Embryonic facial prominence (tissue), 1 donor: ENCODE results near the gene DOCK3.
"Not testable (repeated sequence)": the region's sequence is repeated elsewhere in the genome, so short reads cannot be mapped to it uniquely, and the experiment has no call there.

Experiments used
- DNase-seq: peaks from one replicate; pipeline ENCODE4 v3.0.0-alpha.2; 2016; ENCODE audit errors: extremely low spot score

The DOCK3 gene

DNA sequence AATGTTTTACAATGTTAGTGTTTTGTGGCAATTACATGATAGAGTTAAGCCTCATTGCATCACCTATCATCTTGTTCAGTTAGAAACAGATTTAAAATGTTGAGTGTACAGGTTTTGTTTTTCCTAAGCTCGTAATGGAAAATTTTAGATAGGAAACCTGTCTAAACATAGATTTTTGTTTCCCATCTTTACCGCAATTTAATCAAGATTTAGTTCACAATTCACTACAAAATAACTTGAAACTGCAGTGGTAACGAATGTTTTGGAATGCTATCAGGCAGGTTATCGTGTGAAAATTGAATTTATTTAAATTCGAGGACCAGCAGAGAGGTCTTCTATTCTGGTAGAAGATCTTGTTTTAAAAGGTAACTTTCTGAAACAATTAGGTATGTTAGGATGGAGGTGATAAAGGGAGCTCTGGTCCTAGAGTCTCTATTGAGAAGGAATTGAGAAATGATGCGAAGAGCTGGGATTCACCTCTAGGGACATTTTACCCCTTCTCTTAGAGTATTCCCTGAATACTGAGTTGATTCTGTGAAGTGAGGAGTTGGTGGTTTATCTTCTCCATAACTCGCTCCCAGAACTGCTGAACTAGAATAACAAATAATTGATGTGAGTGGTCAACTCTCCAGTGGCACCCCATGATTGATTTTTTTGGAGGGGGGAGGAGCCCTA is 1.4 kb downstream of the DOCK3 start:
- DNase-seq = no peak

GRCh38 chr3:50687127-50687751 is 12.5 kb downstream of the DOCK3 start:
- no peak for DNase-seq

- no peak for DNase-seq
Measured at GRCh38 chr3:50687916-50688315, 13.2 kb downstream of the DOCK3 start.

- not testable (repeated sequence) for DNase-seq
Measured at GRCh38 chr3:50688602-50689001, 13.9 kb downstream of the DOCK3 start.

GRCh38 chr3:50689558-50689957 is 14.8 kb downstream of the DOCK3 start:
- no peak for DNase-seq

- DNase-seq = no peak
Measured at GRCh38 chr3:50695031-50695430, 20.3 kb downstream of the DOCK3 start.

GRCh38 chr3:50696276-50696675 is 21.5 kb downstream of the DOCK3 start:
- no peak for DNase-seq

DNA sequence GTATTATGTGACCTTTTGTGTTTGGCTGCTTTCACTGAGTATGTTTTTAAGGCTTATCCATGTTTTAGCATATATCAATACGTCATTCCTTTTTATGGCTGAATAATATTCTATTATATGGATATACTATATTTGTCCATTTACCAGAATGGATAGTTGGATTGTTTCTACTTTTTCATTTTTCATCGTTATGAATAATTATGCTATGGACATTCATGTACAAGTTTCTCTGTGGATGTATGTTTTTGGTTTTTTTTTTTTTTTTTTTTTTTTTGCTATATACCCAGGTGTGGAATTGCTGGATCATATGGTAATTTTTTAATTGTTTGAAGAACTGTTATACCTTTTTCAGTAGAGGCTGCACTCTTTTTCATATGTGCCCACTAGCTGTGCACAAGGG is 23.5 kb downstream of the DOCK3 start:
- no peak for DNase-seq

DNA sequence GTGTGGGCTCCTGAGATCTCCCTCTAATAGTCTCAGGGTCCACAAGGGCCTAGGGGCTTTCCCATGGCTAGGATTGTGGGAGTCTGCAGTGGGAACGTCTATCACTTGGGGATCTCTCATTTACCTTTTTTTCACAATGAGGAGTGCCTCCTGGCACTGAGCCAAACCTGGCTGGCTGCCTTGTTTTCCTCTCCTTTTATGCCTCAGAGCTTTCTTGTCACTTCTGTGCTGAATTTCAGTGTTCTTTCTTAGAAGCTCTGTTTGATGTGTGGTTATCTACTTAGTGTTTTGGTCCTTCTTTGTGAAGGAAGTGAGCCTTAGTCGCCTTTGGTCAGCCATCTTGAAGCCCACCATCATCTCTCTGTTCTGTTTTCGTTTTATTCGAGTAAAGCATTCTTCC is 33.9 kb downstream of the DOCK3 start:
- DNase-seq = no peak

- DNase-seq = no peak
Measured at GRCh38 chr3:50714946-50715345, 40.2 kb downstream of the DOCK3 start.

DNA sequence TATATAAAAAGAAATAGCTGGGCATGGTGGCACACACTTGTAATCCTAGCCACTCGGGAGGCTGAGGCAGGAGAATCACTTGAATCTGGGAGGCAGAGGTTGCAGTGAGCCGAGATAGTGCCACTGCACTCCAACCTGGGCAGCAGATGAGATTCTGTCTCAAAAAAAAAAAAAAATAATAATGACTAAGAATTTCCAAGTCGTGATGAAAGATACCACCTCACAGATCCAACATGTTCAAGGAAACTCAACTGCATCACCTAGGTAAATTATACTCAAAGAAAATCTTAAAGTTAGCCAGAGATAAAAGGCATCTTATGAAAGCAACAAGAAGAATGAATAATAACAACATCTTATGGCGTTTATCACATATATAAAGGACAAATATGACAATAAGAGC is 50.1 kb downstream of the DOCK3 start:
- no peak for DNase-seq

GRCh38 chr3:50734985-50735384 is 60.3 kb downstream of the DOCK3 start:
- no peak for DNase-seq

DNA sequence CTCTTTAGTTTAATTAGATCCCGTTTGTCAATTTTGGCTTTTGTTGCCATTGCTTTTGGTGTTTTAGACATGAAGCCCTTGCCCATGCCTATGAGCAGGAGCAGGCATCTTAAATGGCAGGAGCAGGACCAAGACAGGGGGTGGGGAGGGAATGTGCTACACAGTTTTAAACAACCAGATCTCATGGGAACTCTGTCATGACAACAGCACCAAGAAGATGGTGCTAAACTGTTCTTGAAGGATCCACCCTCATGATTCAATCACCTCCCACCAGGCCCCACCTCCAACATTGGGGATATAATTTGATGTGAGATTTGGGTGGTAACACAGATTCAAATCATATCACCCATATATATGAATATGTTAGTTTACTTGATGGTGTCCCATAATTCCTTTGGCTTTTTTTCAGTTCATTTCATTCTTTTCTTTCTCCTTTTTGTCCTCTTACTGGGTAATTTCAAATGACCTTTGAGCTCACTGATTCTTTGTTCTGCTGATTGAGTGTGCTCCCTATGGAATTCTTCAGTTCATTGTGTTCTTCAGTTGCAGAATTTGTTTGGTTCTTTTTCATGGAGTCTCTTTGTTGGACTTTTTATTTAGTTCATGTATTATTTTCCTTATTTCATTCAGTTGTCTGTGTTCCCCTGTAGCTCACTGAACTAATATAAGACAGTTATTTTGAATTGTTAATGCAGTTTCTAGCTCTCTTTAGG is 62.6 kb downstream of the DOCK3 start:
- DNase-seq = no peak

- no peak for DNase-seq
Measured at GRCh38 chr3:50737906-50738598, 63.3 kb downstream of the DOCK3 start.

- no peak for DNase-seq
Measured at GRCh38 chr3:50743643-50744042, 68.9 kb downstream of the DOCK3 start.

DNA sequence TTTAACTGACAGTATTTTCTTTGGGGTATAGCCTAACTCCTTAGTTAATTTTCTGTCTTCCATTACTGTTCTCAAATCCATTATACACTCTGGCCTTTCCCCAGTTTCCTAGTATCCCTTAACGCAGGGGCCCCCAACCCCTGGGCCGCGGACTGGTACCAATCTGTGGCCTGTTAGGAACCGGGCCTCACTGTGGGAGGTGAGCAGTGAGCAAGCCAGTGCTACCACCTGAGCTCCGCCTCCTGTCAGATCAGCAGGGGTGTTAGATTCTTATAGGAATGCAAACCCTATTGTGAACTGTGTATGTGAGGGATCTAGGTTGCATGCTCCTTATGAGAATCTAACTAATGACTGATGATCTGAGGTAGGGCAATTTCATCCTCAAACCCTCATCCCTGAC is 75.1 kb downstream of the DOCK3 start:
- no peak for DNase-seq

DNA sequence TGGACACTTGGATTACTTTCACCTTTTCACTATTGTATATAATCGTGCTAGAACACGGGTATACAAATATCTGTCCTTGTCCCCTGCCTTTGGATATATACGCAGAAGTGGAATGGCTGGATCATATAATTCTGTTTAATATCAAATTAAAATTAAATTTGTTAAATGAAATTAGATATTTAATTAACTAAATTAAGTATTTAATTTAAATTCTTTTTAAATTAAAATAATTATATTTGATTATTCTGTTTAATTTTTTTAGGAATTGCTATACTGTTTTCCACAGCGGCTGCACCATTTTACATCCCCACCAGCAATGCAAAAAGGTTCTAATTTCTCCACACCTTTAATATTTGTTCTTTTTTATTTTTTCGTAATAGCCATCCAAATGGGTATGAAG is 84.3 kb downstream of the DOCK3 start:
- DNase-seq = no peak

- no peak for DNase-seq
Measured at GRCh38 chr3:50777680-50778079, 103.0 kb downstream of the DOCK3 start.

DNA sequence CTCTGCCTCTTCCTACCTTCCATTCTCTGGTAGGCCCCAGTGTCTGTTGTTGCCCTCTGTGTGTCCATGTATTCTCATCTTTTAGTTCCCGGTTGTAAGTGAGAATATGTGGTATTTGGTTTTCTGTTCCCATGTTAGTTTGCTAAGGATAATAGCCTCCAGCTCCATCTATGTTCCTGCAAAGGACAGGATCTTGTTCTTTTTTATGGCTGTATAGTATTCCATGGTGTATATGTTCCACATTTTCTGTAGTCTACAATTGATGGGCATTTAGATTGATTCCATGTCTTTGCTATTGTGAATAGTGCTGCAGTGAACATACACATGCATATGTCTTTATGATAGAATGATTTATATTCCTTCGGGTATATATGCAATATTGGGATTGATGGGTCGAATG is 107.0 kb downstream of the DOCK3 start:
- DNase-seq = not testable (repeated sequence)

DNA sequence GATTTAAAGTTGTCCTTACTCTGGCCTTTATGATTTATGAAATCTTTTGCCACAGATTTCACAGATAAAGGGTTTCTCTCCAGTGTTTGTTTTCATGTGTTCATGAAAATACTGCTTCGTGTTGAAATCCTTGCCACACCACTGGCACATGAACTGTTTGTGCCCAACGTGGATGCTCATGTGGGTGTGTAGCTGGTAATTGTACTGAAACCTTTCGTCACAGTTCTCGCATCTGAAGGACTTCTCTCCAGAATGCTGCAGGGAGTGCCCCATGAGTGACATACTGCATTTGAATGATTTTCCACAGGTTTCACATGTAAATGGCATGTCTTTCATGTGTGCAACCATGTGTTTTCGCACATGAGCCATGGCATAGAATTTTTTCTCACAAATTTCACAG is 111.9 kb downstream of the DOCK3 start:
- no peak for DNase-seq

GRCh38 chr3:50790894-50791293 is 116.2 kb downstream of the DOCK3 start:
- not testable (repeated sequence) for DNase-seq

GRCh38 chr3:50792568-50792967 is 117.8 kb downstream of the DOCK3 start:
- DNase-seq = no peak

DNA sequence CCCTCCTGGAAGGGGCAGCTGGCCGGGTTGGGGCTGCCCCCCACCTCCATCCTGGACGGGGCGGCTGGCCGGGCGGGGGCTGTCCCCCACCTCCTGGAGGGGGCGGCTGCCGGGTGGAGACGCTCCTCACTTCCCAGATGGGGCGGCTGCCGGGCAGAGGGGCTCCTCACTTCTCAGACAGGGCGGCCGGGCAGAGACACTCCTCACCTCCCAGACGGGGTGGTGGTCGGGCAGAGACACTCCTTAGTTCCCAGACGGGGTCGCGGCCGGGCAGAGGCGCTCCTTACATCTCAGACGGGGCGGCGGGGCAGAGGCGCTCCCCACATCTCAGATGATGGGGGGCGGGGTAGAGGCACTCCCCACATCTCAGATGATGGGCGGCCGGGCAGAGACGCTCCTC is 129.1 kb downstream of the DOCK3 start:
- not testable (repeated sequence) for DNase-seq
